WTC11 (cell line): ENCODE results near the gene NDUFA3.

Experiments used
- ATF2 ChIP-seq: sonication (generic); formaldehyde crosslinking; IDR thresholded peaks from 2 replicates; pipeline ENCODE4 v1.8.1; 2022; ENCODE audit warnings: low read depth, missing genetic modification reagents, borderline replicate concordance
- CREB1 ChIP-seq: sonication (generic); formaldehyde crosslinking; IDR thresholded peaks from 2 replicates; pipeline ENCODE4 v1.8.0; 2023; ENCODE audit warnings: mild to moderate bottlenecking, missing genetic modification reagents
- CTCF ChIP-seq: fragments of 200-600 bp; IDR thresholded peaks from 2 replicates; pipeline ENCODE4 v1.8.0; 2022; ENCODE audit warnings: antibody characterized with exemption
- ESRRA ChIP-seq: sonication (generic); formaldehyde crosslinking; IDR thresholded peaks from 2 replicates; pipeline ENCODE4 v1.8.1; 2022; ENCODE audit warnings: mild to moderate bottlenecking, missing genetic modification reagents, borderline replicate concordance
- FOXK1 ChIP-seq: sonication (generic); formaldehyde crosslinking; IDR thresholded peaks from 2 replicates; pipeline ENCODE4 v1.8.0; 2022; ENCODE audit warnings: mild to moderate bottlenecking, moderate library complexity, missing genetic modification reagents
- GABPB1 ChIP-seq: sonication (generic); formaldehyde crosslinking; IDR thresholded peaks from 2 replicates; pipeline ENCODE4 v1.8.1; 2023; ENCODE audit warnings: mild to moderate bottlenecking, missing genetic modification reagents
- GTF2I ChIP-seq: fragments of 250-450 bp; sonication (Bioruptor Pico); conservative IDR thresholded peaks from 2 replicates; pipeline ENCODE4 v1.4.0; 2021; ENCODE audit warnings: mild to moderate bottlenecking
- IRF1 ChIP-seq: sonication (generic); formaldehyde crosslinking; IDR thresholded peaks from 2 replicates; pipeline ENCODE4 v1.8.0; 2023; ENCODE audit warnings: missing genetic modification reagents
- MAX ChIP-seq: sonication (generic); formaldehyde crosslinking; IDR thresholded peaks from 2 replicates; pipeline ENCODE4 v1.8.0; 2022; ENCODE audit warnings: mild to moderate bottlenecking, missing genetic modification reagents
- RORB ChIP-seq: fragments of 250-450 bp; sonication (Bioruptor Pico); IDR thresholded peaks from 2 replicates; pipeline ENCODE4 v1.9.0; 2021; ENCODE audit warnings: mild to moderate bottlenecking
- SP1 ChIP-seq: sonication (generic); formaldehyde crosslinking; conservative IDR thresholded peaks from 2 replicates; pipeline ENCODE4 v1.8.1; 2022; ENCODE audit warnings: missing genetic modification reagents
- ZBTB43 ChIP-seq: sonication (generic); formaldehyde crosslinking; IDR thresholded peaks from 2 replicates; pipeline ENCODE4 v1.8.1; 2023; ENCODE audit warnings: mild to moderate bottlenecking, missing genetic modification reagents

- TF ChIP-seq FOXK1 (CRISPR knock-in tag) (no peak), MAX (CRISPR knock-in tag) (no peak), SP1 (CRISPR knock-in tag) (no peak), CREB1 (CRISPR knock-in tag) (no peak), ATF2 (CRISPR knock-in tag) (no peak), CTCF (no peak), GABPB1 (no peak), RORB (CRISPR knock-in tag) (no peak), IRF1 (no peak), ZBTB43 (CRISPR knock-in tag) (no peak), ESRRA (CRISPR knock-in tag) (no peak), GTF2I (CRISPR knock-in tag) (no peak)
These were observed 7.0 kb downstream of the NDUFA3 start for GRCh38 chr19:54109651-54110050.
